CD4-positive, alpha-beta T cell (primary cell): Measurements from ENCODE around the gene SYNPO. TPM values are rescaled to one million over a fixed set of nuclear protein-coding genes. Genes with fewer than 3 reads are reported as not detected.

Source experiments
- ATAC-seq: fragments of 200-7000 bp; cut with Tn5 transposase; one replicate; pipeline ENCODE4 v1.10.0; 2022; ENCODE audit warnings: mild to moderate bottlenecking; ENCODE audit not compliant: poor library complexity
- CTCF ChIA-PET: fragments of 350-600 bp; sonication (Branson Sonifier 250); formaldehyde crosslinking; loops from one replicate; lab custom pipeline; 2021; ENCODE audit warnings: antibody characterized with exemption, inconsistent platforms; lab: Charles Lee
- POLR2A ChIA-PET: fragments of 350-600 bp; sonication (Branson Sonifier 250); formaldehyde crosslinking; loops from one replicate; lab custom pipeline; 2021; ENCODE audit warnings: antibody characterized with exemption, inconsistent platforms; lab: Charles Lee
- DNase-seq, 14 experiments: peaks; one replicate each; pipeline ENCODE4 v3.0.0-alpha.2; 2013 to 2020; ENCODE audit warnings: mixed read lengths in 2 of 14
- H3K27ac ChIP-seq, 2 donors: one replicate each; pipeline versions ENCODE4 v1.5.1 to v1.7.0; 2013; ENCODE audit warnings: low read length in 2 of 2, low read depth in 1 of 2, mild to moderate bottlenecking in 1 of 2
- H3K27me3 ChIP-seq, 2 experiments: 1 replicate in 1 of 2; 2 replicates in 1 of 2; pipeline versions ENCODE4 v1.6.1 to v1.7.0; 2013; ENCODE audit warnings: low read length in 2 of 2, control low read depth in 1 of 2, mild to moderate bottlenecking in 1 of 2, moderate library complexity in 1 of 2; ENCODE audit not compliant: insufficient read depth in 2 of 2, control insufficient read depth in 1 of 2
- H3K36me3 ChIP-seq: one replicate; pipeline ENCODE4 v1.6.1; 2013; ENCODE audit warnings: low read length, control low read depth; ENCODE audit not compliant: insufficient read depth
- H3K4me1 ChIP-seq: one replicate; pipeline ENCODE4 v1.6.1; 2013; ENCODE audit warnings: low read length, control low read depth; ENCODE audit not compliant: insufficient read depth
- H3K4me3 ChIP-seq: one replicate; pipeline ENCODE4 v1.5.1; 2013; ENCODE audit warnings: mild to moderate bottlenecking, low read length, moderate library complexity
- H3K9me3 ChIP-seq, 2 experiments: 1 replicate in 1 of 2; 2 replicates in 1 of 2; pipeline versions ENCODE4 v1.6.1 to v1.7.0; 2013; ENCODE audit warnings: low read length in 2 of 2, mild to moderate bottlenecking in 2 of 2, control low read depth in 1 of 2, moderate library complexity in 1 of 2; ENCODE audit not compliant: control insufficient read depth in 1 of 2, insufficient read depth in 1 of 2
- H3K27ac Mint-ChIP-seq: one replicate; pipeline ENCODE4 v1.8.0; 2020; ENCODE audit warnings: mixed read lengths
- H3K27me3 Mint-ChIP-seq: one replicate; pipeline ENCODE4 v1.8.0; 2021; ENCODE audit warnings: mixed read lengths
- H3K36me3 Mint-ChIP-seq: one replicate; pipeline ENCODE4 v1.8.0; 2021; ENCODE audit warnings: low read depth, mixed read lengths
- H3K4me1 Mint-ChIP-seq: one replicate; pipeline ENCODE4 v1.8.0; 2021; ENCODE audit warnings: low read depth, mixed read lengths
- H3K4me3 Mint-ChIP-seq: one replicate; pipeline ENCODE4 v1.8.0; 2020; ENCODE audit warnings: mild to moderate bottlenecking, mixed read lengths
- H3K9me3 Mint-ChIP-seq: one replicate; pipeline ENCODE4 v1.8.0; 2020; ENCODE audit warnings: mixed read lengths
- CTCF ChIP-seq: fragments of 200-600 bp; IDR thresholded peaks from one replicate; pipeline ENCODE4 v1.8.0; 2022; ENCODE audit warnings: antibody characterized with exemption, mild to moderate bottlenecking
- intact Hi-C, 2 experiments: fragments of 100-400 bp; cut with DNase I in 1 of 2; cut with micrococcal nuclease in 1 of 2; formaldehyde crosslinking; loops; one replicate each; pipeline versions ENCODE4 v1.15.1 to v1.9.0; 2023 to 2025; cut with DNase I, micrococcal nuclease
- total RNA-seq, 174 experiments: library from RNA in 2 of 174; stranded (reverse) in 2 of 174; gene quantifications; one replicate each; pipeline ENCODE4 v1.2.3 and lab custom pipeline; 2021 to 2026

Gene SYNPO
- total RNA-seq, 2 experiments from 2014 or later, result 0.06 to 0.14 TPM

DNA sequence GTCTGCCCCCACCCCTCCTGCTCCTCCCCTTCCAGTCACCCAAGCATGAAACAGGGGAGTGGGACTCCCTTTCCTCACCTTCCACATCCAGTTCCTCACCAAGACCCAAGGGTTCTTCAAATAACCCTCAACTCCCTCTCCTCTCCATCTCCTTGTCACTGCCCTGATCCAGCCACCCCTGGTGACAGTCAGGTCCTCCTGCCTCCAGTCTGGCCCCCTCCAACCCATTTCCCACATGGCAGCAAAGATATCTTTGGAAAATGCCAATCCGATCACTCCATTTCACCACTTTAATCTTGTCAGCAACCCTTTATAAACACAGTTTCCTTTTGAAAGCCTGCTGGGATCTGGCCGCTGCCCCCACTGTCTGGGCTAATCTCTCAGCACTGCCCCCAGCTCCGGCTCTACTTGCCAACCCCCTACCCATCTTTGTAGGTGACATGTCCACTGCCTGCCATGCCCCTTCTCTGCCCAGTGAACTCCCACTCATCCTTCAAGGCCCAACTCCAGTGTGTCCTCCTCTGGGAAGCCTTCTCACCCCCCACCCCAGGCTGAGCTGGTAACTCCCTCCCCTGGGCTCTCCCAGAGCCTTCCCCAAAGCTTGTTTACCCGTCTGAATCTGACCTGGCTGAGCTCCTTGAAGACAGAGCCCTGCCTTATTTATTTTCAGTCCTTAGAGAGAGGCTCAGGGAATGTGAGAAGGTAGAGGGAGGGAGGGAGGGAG, 19.8 kb downstream of the SYNPO start:
- Histone ChIP-seq H3K27me3 (peaks cover 0 to 5% of the 10 kb centered on the region in 2 experiments), H3K36me3 (no peaks in the 10 kb centered on the region), H3K4me3 (no peak overlapping the region), H3K27ac (no peak overlapping the region), H3K4me1 (peaks cover 15% of the 10 kb centered on the region), H3K9me3 (no peaks in the 10 kb centered on the region)
- intact Hi-C loops, result no loop called here
- DNase-seq, result no peak
- no peak overlapping the region for H3K4me3 Mint-ChIP-seq
- H3K36me3 Mint-ChIP-seq, result no peaks in the 10 kb centered on the region
- no peak for ATAC-seq
- no peak for TF ChIP-seq CTCF
- no peak overlapping the region for H3K27ac Mint-ChIP-seq
- ChIA-PET CTCF (interaction anchor here (0.6 kb wide), 1 partner anchor 16 kb away, joined by 4 read pairs; no protein-coding TSS in a partner anchor), POLR2A (no interaction called here)
- H3K4me1 Mint-ChIP-seq, result peaks cover 10% of the 10 kb centered on the region
- H3K9me3 Mint-ChIP-seq, result no peaks in the 10 kb centered on the region
- H3K27me3 Mint-ChIP-seq, result peaks cover 6% of the 10 kb centered on the region

- H3K9me3 Mint-ChIP-seq, result no peaks in the 10 kb centered on the region
- peaks cover 6% of the 10 kb centered on the region for H3K27me3 Mint-ChIP-seq
- no peak within 1 kb of the TSS for H3K27ac ChIP-seq
- peaks cover 0 to 5% of the 10 kb centered on the region in 2 experiments for H3K27me3 ChIP-seq
- ATAC-seq (no peak), DNase-seq (no peak)
- H3K36me3 Mint-ChIP-seq, result no peaks in the 10 kb centered on the region
- no peak within 1 kb of the TSS for H3K4me3 ChIP-seq
- peaks cover 6% of the 10 kb centered on the region for H3K4me1 Mint-ChIP-seq
- H3K27ac Mint-ChIP-seq, result no peak within 1 kb of the TSS
- ChIA-PET CTCF (interaction anchor here (0.6 kb wide), 2 partner anchors 15 to 140 kb away, joined by 3 to 4 read pairs; no protein-coding TSS in a partner anchor), POLR2A (no interaction called here)
- H3K9me3 ChIP-seq, result no peaks in the 10 kb centered on the region
- intact Hi-C loops, result no loop called here
- no peaks in the 10 kb centered on the region for H3K36me3 ChIP-seq
- H3K4me3 Mint-ChIP-seq, result no peak within 1 kb of the TSS
- peaks cover 11% of the 10 kb centered on the region for H3K4me1 ChIP-seq
- TF ChIP-seq CTCF, result no peak
These were observed 20.6 kb downstream of the SYNPO start, which contains the start of gene MYOZ3 for GRCh38 chr5:150661086-150661485. Gene MYOZ3, plus strand, starts transcription at chr5:150661251. Its CDS starts 1,691 bp downstream, at chr5:150662942.

DNA sequence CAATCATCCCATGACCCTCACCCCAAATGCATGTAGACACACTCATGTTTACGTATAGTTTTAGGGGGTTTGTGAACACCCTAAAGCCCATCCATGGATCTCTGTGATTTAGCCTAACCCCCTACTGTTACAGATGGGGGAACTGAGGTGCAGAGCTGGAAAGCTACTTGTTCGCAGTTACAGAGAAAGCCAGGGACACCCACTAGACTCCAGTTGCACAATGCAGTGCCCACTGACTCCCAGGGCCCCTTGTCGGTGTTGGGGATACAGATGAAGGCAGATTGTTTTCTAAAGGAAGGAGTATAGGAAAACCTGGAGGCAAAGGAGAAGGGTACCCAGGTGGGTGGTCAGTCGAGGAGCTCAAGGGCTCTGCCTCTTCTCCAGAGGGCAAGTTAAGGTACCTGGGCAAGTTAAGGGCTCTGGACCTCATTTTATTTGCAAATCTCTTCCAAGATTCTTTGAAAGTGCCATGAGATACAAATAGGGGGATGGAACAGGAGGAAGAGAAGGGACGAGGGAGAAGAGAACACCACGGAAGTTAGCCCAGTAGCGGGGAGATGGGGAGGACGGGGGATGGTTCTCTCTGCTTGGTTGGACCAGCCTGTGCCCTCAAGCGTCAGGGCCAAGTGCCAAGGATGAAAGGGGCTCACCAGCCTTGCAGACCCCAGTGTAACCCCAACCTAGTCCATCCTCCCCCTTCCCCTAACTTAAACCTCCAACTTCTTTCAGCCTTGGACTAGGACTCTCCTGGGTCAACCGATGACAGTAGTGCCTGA, 21.5 kb downstream of the SYNPO start:
- CTCF ChIA-PET, result no interaction called here
- H3K4me3 ChIP-seq, result no peak overlapping the region
- peaks cover 5% of the 10 kb centered on the region for H3K4me1 Mint-ChIP-seq
- intact Hi-C loops, result no loop called here
- no peaks in the 10 kb centered on the region for H3K36me3 ChIP-seq
- H3K27ac ChIP-seq, result no peak overlapping the region
- peaks cover 6% of the 10 kb centered on the region for H3K27me3 Mint-ChIP-seq
- H3K27me3 ChIP-seq, result peaks cover 0 to 5% of the 10 kb centered on the region in 2 experiments
- no peaks in the 10 kb centered on the region for H3K9me3 ChIP-seq
- peaks cover 6% of the 10 kb centered on the region for H3K4me1 ChIP-seq
- no peaks in the 10 kb centered on the region for H3K9me3 Mint-ChIP-seq
- H3K36me3 Mint-ChIP-seq, result no peaks in the 10 kb centered on the region
- TF ChIP-seq CTCF, result no peak
- no peak for ATAC-seq
- DNase-seq, result no peak
- no peak overlapping the region for H3K4me3 Mint-ChIP-seq
- H3K27ac Mint-ChIP-seq, result no peak overlapping the region
- POLR2A ChIA-PET, result no interaction called here
